Thyroid gland (tissue), 4 donors: ENCODE measurements around the gene LHCGR.

Experiments
- CTCF ChIP-seq, 6 experiments: fragments of 200-600 bp in 3 of 6; fragments of 450-650 bp in 3 of 6; sonication (generic) in 3 of 6; IDR thresholded peaks; one replicate each; pipeline ENCODE4 v1.5.1; 2016 to 2019; ENCODE audit warnings: antibody characterized with exemption in 6 of 6, mild to moderate bottlenecking in 2 of 6, inconsistent platforms in 1 of 6, moderate library complexity in 1 of 6
- POLR2A ChIP-seq, 2 donors: fragments of 450-650 bp; IDR thresholded peaks; one replicate each; pipeline ENCODE4 v1.6.1; 2017; ENCODE audit warnings: antibody characterized with exemption in 2 of 2, mild to moderate bottlenecking in 2 of 2, moderate library complexity in 1 of 2

GRCh38 chr2:48695991-48696390, 59.5 kb downstream of the LHCGR start:
- TF ChIP-seq POLR2A (IDR thresholded peaks at IDR 0.05) (no peak), CTCF (IDR thresholded peaks at IDR 0.05) (no peak)
